ENCODE measurements around the gene CDH23. TPM values are rescaled to one million over a fixed set of nuclear protein-coding genes. Genes with fewer than 3 reads are reported as not detected.

The CDH23 gene
- total and polyA plus RNA-seq, 9 of the 15 experiments (the other 6 are each of a cell fraction or from before 2014, with no cell fraction given): 0.18 to 1.2 (median 0.47) TPM

DNA sequence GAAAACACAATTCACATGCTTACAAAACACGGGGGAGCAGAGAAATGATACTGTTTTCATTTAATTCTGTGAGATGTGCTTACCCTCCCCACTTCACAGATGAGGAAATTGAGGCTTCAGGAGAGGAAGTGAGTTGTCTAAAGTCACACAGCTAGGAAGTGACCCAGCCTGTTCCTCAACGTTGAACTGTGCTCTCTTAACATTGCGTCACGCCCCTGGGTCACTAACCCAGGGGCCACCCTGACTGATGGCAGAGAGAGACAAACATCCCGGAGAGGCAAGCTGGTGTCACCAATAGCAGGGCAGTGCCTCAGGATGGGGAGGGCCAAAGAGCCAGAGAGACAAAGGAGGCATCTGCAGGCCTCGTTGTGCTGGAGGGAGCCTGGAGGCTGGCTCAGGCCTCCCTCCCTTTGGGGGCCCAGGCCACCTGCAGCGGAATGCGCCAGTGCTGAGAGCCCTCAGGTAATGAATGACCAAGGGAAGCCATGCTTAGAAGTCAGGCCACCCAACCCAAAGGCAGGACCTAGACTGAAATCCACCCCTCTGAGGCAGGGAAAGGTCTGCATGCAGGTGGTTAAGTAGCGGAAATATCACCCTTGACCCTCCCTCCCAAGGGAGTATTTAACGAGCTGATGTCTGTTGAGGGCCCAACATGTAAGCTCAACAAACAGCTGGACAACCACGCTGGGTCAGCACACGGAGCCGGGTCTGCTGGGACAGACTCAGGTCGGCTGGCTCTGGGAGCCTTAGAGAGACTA is 241.5 kb downstream of the CDH23 start (continued):
- TF ChIP-seq, protein P1, sequence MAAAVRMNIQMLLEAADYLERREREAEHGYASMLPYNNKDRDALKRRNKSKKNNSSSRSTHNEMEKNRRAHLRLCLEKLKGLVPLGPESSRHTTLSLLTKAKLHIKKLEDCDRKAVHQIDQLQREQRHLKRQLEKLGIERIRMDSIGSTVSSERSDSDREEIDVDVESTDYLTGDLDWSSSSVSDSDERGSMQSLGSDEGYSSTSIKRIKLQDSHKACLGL (CRISPR knock-in tag; IDR thresholded peaks at IDR 0.05; ENCODE audit: borderline replicate concordance, poor library complexity, severe bottlenecking): no peak
- TF ChIP-seq RFX7 (CRISPR knock-in tag; IDR thresholded peaks at IDR 0.05): no peak
- TF ChIP-seq, protein P2, sequence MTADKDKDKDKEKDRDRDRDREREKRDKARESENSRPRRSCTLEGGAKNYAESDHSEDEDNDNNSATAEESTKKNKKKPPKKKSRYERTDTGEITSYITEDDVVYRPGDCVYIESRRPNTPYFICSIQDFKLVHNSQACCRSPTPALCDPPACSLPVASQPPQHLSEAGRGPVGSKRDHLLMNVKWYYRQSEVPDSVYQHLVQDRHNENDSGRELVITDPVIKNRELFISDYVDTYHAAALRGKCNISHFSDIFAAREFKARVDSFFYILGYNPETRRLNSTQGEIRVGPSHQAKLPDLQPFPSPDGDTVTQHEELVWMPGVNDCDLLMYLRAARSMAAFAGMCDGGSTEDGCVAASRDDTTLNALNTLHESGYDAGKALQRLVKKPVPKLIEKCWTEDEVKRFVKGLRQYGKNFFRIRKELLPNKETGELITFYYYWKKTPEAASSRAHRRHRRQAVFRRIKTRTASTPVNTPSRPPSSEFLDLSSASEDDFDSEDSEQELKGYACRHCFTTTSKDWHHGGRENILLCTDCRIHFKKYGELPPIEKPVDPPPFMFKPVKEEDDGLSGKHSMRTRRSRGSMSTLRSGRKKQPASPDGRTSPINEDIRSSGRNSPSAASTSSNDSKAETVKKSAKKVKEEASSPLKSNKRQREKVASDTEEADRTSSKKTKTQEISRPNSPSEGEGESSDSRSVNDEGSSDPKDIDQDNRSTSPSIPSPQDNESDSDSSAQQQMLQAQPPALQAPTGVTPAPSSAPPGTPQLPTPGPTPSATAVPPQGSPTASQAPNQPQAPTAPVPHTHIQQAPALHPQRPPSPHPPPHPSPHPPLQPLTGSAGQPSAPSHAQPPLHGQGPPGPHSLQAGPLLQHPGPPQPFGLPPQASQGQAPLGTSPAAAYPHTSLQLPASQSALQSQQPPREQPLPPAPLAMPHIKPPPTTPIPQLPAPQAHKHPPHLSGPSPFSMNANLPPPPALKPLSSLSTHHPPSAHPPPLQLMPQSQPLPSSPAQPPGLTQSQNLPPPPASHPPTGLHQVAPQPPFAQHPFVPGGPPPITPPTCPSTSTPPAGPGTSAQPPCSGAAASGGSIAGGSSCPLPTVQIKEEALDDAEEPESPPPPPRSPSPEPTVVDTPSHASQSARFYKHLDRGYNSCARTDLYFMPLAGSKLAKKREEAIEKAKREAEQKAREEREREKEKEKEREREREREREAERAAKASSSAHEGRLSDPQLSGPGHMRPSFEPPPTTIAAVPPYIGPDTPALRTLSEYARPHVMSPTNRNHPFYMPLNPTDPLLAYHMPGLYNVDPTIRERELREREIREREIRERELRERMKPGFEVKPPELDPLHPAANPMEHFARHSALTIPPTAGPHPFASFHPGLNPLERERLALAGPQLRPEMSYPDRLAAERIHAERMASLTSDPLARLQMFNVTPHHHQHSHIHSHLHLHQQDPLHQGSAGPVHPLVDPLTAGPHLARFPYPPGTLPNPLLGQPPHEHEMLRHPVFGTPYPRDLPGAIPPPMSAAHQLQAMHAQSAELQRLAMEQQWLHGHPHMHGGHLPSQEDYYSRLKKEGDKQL (CRISPR knock-in tag; IDR thresholded peaks at IDR 0.05; ENCODE audit: borderline replicate concordance): no peak
- TF ChIP-seq PHB (CRISPR knock-in tag; IDR thresholded peaks at IDR 0.05): no peak
- TF ChIP-seq, protein P3, sequence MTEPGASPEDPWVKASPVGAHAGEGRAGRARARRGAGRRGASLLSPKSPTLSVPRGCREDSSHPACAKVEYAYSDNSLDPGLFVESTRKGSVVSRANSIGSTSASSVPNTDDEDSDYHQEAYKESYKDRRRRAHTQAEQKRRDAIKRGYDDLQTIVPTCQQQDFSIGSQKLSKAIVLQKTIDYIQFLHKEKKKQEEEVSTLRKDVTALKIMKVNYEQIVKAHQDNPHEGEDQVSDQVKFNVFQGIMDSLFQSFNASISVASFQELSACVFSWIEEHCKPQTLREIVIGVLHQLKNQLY (CRISPR knock-in tag; conservative IDR thresholded peaks at IDR 0.05): no peak
- TF ChIP-seq, protein P4, sequence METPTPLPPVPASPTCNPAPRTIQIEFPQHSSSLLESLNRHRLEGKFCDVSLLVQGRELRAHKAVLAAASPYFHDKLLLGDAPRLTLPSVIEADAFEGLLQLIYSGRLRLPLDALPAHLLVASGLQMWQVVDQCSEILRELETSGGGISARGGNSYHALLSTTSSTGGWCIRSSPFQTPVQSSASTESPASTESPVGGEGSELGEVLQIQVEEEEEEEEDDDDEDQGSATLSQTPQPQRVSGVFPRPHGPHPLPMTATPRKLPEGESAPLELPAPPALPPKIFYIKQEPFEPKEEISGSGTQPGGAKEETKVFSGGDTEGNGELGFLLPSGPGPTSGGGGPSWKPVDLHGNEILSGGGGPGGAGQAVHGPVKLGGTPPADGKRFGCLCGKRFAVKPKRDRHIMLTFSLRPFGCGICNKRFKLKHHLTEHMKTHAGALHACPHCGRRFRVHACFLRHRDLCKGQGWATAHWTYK (CRISPR knock-in tag; IDR thresholded peaks at IDR 0.05): no peak; the same call in 1 of the 2 replicates
- no peak for TF ChIP-seq CHD2 (IDR thresholded peaks at IDR 0.05; ENCODE audit: low read depth, low read length)
- no peak for TF ChIP-seq TSC22D4 (tag; IDR thresholded peaks at IDR 0.05)
- TF ChIP-seq MECOM (CRISPR knock-in tag; IDR thresholded peaks at IDR 0.05): no peak
- TF ChIP-seq ZNF140 (CRISPR knock-in tag; IDR thresholded peaks at IDR 0.05): no peak
- peak; percentile 95 for TF ChIP-seq CEBPG (CRISPR knock-in tag; IDR thresholded peaks at IDR 0.05)
- peak; percentile 91 to 95 for TF ChIP-seq CEBPG (tag; conservative IDR thresholded peaks at IDR 0.05 in 1 of 2, IDR thresholded peaks at IDR 0.05 in 1 of 2)
- no peak for TF ChIP-seq NCOA2 (IDR thresholded peaks at IDR 0.05; ENCODE audit: partially characterized antibody in 2 of 2)
- TF ChIP-seq CBFA2T2 (conservative IDR thresholded peaks at IDR 0.05): no peak
- TF ChIP-seq, protein P5, sequence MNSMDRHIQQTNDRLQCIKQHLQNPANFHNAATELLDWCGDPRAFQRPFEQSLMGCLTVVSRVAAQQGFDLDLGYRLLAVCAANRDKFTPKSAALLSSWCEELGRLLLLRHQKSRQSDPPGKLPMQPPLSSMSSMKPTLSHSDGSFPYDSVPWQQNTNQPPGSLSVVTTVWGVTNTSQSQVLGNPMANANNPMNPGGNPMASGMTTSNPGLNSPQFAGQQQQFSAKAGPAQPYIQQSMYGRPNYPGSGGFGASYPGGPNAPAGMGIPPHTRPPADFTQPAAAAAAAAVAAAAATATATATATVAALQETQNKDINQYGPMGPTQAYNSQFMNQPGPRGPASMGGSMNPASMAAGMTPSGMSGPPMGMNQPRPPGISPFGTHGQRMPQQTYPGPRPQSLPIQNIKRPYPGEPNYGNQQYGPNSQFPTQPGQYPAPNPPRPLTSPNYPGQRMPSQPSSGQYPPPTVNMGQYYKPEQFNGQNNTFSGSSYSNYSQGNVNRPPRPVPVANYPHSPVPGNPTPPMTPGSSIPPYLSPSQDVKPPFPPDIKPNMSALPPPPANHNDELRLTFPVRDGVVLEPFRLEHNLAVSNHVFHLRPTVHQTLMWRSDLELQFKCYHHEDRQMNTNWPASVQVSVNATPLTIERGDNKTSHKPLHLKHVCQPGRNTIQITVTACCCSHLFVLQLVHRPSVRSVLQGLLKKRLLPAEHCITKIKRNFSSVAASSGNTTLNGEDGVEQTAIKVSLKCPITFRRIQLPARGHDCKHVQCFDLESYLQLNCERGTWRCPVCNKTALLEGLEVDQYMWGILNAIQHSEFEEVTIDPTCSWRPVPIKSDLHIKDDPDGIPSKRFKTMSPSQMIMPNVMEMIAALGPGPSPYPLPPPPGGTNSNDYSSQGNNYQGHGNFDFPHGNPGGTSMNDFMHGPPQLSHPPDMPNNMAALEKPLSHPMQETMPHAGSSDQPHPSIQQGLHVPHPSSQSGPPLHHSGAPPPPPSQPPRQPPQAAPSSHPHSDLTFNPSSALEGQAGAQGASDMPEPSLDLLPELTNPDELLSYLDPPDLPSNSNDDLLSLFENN (IDR thresholded peaks at IDR 0.05; ENCODE audit: low read depth in 2 of 2, low read length in 2 of 2): no peak
